Left lung (tissue), 10 donors: ENCODE results near the gene MRTFB. TPM values are rescaled to one million over a fixed set of nuclear protein-coding genes. Genes with fewer than 3 reads are reported as not detected.
"Not testable (repeated sequence)": the region's sequence is repeated elsewhere in the genome, so short reads cannot be mapped to it uniquely, and the experiment has no call there.

Experiments used
- ATAC-seq: fragments of 200-7000 bp; cut with Tn5 transposase; one replicate; pipeline ENCODE4 v1.9.1; 2020; ENCODE audit warnings: moderate library complexity
- DNase-seq, 4 donors: peaks; one replicate each; pipeline ENCODE4 v3.0.0-alpha.2; 2013 to 2020
- H3K27ac ChIP-seq, 2 donors: fragments of 200-600 bp; sonication (generic) in 1 of 2; one replicate each; pipeline versions ENCODE4 v1.5.0 to v1.8.0; 2020 to 2021
- H3K27me3 ChIP-seq, 2 donors: fragments of 200-600 bp; sonication (generic) in 1 of 2; one replicate each; pipeline versions ENCODE4 v1.5.0 to v1.8.0; 2020 to 2021
- H3K36me3 ChIP-seq, 2 donors: fragments of 200-600 bp; sonication (generic) in 1 of 2; one replicate each; pipeline versions ENCODE4 v1.5.0 to v1.8.0; 2020 to 2021
- H3K4me1 ChIP-seq, 2 donors: fragments of 200-600 bp; one replicate each; pipeline ENCODE4 v1.8.0; 2021
- H3K4me3 ChIP-seq, 2 donors: fragments of 200-600 bp; sonication (generic) in 1 of 2; one replicate each; pipeline versions ENCODE4 v1.5.0 to v1.8.0; 2020 to 2021; ENCODE audit warnings: mild to moderate bottlenecking in 1 of 2
- H3K9me3 ChIP-seq, 2 donors: fragments of 200-600 bp; sonication (generic) in 1 of 2; one replicate each; pipeline versions ENCODE4 v1.5.0 to v1.8.0; 2020 to 2021
- CTCF ChIP-seq, 2 donors: fragments of 200-600 bp; sonication (generic) in 1 of 2; IDR thresholded peaks; one replicate each; pipeline versions ENCODE4 v1.5.0 to v1.8.0; 2021; ENCODE audit warnings: antibody characterized with exemption in 2 of 2
- intact Hi-C, 2 donors: fragments of 100-400 bp; cut with DNase I; formaldehyde crosslinking; loops; one replicate each; pipeline versions ENCODE4 v1.11.2 to v1.14.2; 2022
- polyA plus RNA-seq, 6 donors: library from polyadenylated mRNA; unstranded; fragments of 120-200 nt; gene quantifications; one replicate each; pipeline ENCODE4 v1.2.1, GENCODE V29; 2013; ENCODE audit not compliant: insufficient read length in 6 of 6
- total RNA-seq, 2 donors: library from RNA; stranded (reverse); fragmentation: NEBNext Ultra II Directional; extraction: Animal tissue kit (Norgen Biotek cat#: 25700); gene quantifications; one replicate each; pipeline ENCODE4 v1.2.1, GENCODE V29; 2021
- donor health status: DM: no; HTN: yes; CAD: no.
- donor health status: DM: no; HTN: no; CAD: no.

Gene MRTFB
- total and polyA plus RNA-seq, 8 donors = 34.4 to 48.9 (median 36.7) TPM

GRCh38 chr16:14121872-14122271, 50.8 kb downstream of the MRTFB start:
- ATAC-seq = peak; percentile 29
- intact Hi-C loops = no loop called here
- DNase-seq = no peak
- Histone ChIP-seq H3K27ac (no peak overlapping the region), H3K27me3 (no peaks in the 10 kb centered on the region), H3K9me3 (peaks cover 0 to 3% of the 10 kb centered on the region in 2 donors), H3K4me3 (no peak overlapping the region), H3K36me3 (no peaks in the 10 kb centered on the region), H3K4me1 (peaks cover 0 to 15% of the 10 kb centered on the region in 2 donors)
- no peak for TF ChIP-seq CTCF (IDR thresholded peaks at IDR 0.05)

- H3K4me1 ChIP-seq = peaks cover 0 to 15% of the 10 kb centered on the region in 2 donors
- intact Hi-C loops = not testable (repeated sequence)
These were observed 51.3 kb downstream of the MRTFB start for GRCh38 chr16:14122430-14122829.

GRCh38 chr16:14125000-14125681, 54.0 kb downstream of the MRTFB start:
- no peak overlapping the region for H3K27ac ChIP-seq
- intact Hi-C loops = no loop called here
- TF ChIP-seq CTCF (IDR thresholded peaks at IDR 0.05) = no peak

More at GRCh38 chr16:14122430-14122829, 51.3 kb downstream of the MRTFB start:
- not testable (repeated sequence) for ATAC-seq, H3K9me3 ChIP-seq, H3K4me3 ChIP-seq, H3K36me3 ChIP-seq, H3K27ac ChIP-seq, H3K27me3 ChIP-seq, DNase-seq

GRCh38 chr16:14125708-14126107, 54.6 kb downstream of the MRTFB start:
- ATAC-seq (peak; percentile 81), DNase-seq (no peak)
- H3K4me1 ChIP-seq = peaks cover 0 to 15% of the 10 kb centered on the region in 2 donors
- H3K9me3 ChIP-seq = no peaks in the 10 kb centered on the region
- no peaks in the 10 kb centered on the region for H3K27me3 ChIP-seq
- no peaks in the 10 kb centered on the region for H3K36me3 ChIP-seq
- intact Hi-C loops = no loop called here
- no peak overlapping the region for H3K4me3 ChIP-seq
- no peak for TF ChIP-seq CTCF (IDR thresholded peaks at IDR 0.05)
- H3K27ac ChIP-seq = no peak overlapping the region

More at GRCh38 chr16:14125000-14125681, 54.0 kb downstream of the MRTFB start:
- Histone ChIP-seq H3K36me3 (no peaks in the 10 kb centered on the region), H3K4me3 (no peak overlapping the region), H3K4me1 (peaks cover 0 to 15% of the 10 kb centered on the region in 2 donors), H3K9me3 (no peaks in the 10 kb centered on the region), H3K27me3 (no peaks in the 10 kb centered on the region)
- DNase-seq (no peak), ATAC-seq (peak; percentile 62)

- no peak for ATAC-seq
- Histone ChIP-seq H3K27ac (no peak overlapping the region), H3K9me3 (no peaks in the 10 kb centered on the region), H3K27me3 (no peaks in the 10 kb centered on the region), H3K4me1 (peaks cover 0 to 8% of the 10 kb centered on the region in 2 donors), H3K36me3 (no peaks in the 10 kb centered on the region), H3K4me3 (no peak overlapping the region)
- no peak for DNase-seq
- no peak for TF ChIP-seq CTCF (IDR thresholded peaks at IDR 0.05)
- intact Hi-C loops = no loop called here
These were observed 57.0 kb downstream of the MRTFB start for GRCh38 chr16:14128097-14128496.

GRCh38 chr16:14129502-14129901, 58.4 kb downstream of the MRTFB start:
- Histone ChIP-seq H3K36me3 (no peaks in the 10 kb centered on the region), H3K27me3 (no peaks in the 10 kb centered on the region), H3K4me3 (no peak overlapping the region), H3K9me3 (no peaks in the 10 kb centered on the region), H3K27ac (no peak overlapping the region), H3K4me1 (peaks cover 0 to 8% of the 10 kb centered on the region in 2 donors)
- TF ChIP-seq CTCF (IDR thresholded peaks at IDR 0.05) = no peak
- intact Hi-C loops = no loop called here
- ATAC-seq (no peak), DNase-seq (no peak)
